Lung (tissue), 12 donors: ENCODE data around the gene ODAD2. TPM values are rescaled to one million over a fixed set of nuclear protein-coding genes. Genes with fewer than 3 reads are reported as not detected.

Experiments used
- ATAC-seq: fragments of 200-7000 bp; cut with Tn5 transposase; one replicate; pipeline ENCODE4 v1.9.1; 2020; ENCODE audit warnings: moderate number of reproducible peaks; ENCODE audit not compliant: insufficient read depth, low FRiP score
- DNase-seq, 3 donors: peaks; one replicate each; pipeline ENCODE4 v3.0.0-alpha.2; 2013 to 2017
- H3K27ac ChIP-seq, 2 donors: one replicate each; pipeline ENCODE4 v1.5.1; 2013; ENCODE audit warnings: mild to moderate bottlenecking in 2 of 2, moderate library complexity in 2 of 2, control low read depth in 1 of 2, inconsistent platforms in 1 of 2, low read depth in 1 of 2, low read length in 1 of 2
- H3K27me3 ChIP-seq, 3 donors: one replicate each; pipeline ENCODE4 v1.5.1; 2013; ENCODE audit warnings: low read length in 2 of 3; ENCODE audit not compliant: control insufficient read depth in 3 of 3, insufficient read depth in 3 of 3
- H3K36me3 ChIP-seq, 4 donors: one replicate each; pipeline ENCODE4 v1.5.1; 2013; ENCODE audit warnings: low read length in 4 of 4, mild to moderate bottlenecking in 1 of 4, moderate library complexity in 1 of 4; ENCODE audit not compliant: control insufficient read depth in 4 of 4, insufficient read depth in 4 of 4
- H3K4me1 ChIP-seq, 5 donors: one replicate each; pipeline ENCODE4 v1.5.1; 2013; ENCODE audit warnings: low read length in 5 of 5, mild to moderate bottlenecking in 2 of 5, moderate library complexity in 1 of 5; ENCODE audit not compliant: control insufficient read depth in 5 of 5, insufficient read depth in 5 of 5
- H3K4me3 ChIP-seq: one replicate; pipeline ENCODE4 v1.5.1; 2013; ENCODE audit warnings: mild to moderate bottlenecking, control low read depth, moderate library complexity
- H3K9ac ChIP-seq, 2 donors: one replicate each; pipeline ENCODE4 v1.5.1; 2013; ENCODE audit warnings: low read length in 2 of 2, control low read depth in 1 of 2; ENCODE audit not compliant: insufficient read depth in 1 of 2
- H3K9me3 ChIP-seq, 4 donors: one replicate each; pipeline ENCODE4 v1.5.1; 2013; ENCODE audit warnings: low read length in 3 of 4, mild to moderate bottlenecking in 1 of 4, moderate library complexity in 1 of 4; ENCODE audit not compliant: control insufficient read depth in 4 of 4, insufficient read depth in 3 of 4
- WGBS, 2 donors: extraction: QIAGEN DNeasy Blood & Tissue Kit; methylation state at CpG; one replicate each; pipeline ENCODE4 v1.1.7; 2013; 5-methylcytosine and 5-hydroxymethylcytosine counted together
- polyA plus RNA-seq, 2 donors: library from polyadenylated mRNA; stranded (reverse); fragments of 200-250 nt; gene quantifications; one replicate each; pipeline ENCODE4 v1.2.1, GENCODE V29; 2013
- total RNA-seq, 2 donors: library from RNA; depleted of rRNA in 1 of 2; stranded (reverse); fragments of >200 nt in 1 of 2; gene quantifications; one replicate each; pipeline ENCODE4 v1.2.1, GENCODE V29; 2014 to 2021
- TF ChIP-seq, protein P1 (sequence below): IDR thresholded peaks from 2 replicates; pipeline ENCODE4 v1.5.1; 2012; ENCODE audit warnings: mild to moderate bottlenecking; ENCODE audit errors: control extremely low read depth, extremely low read depth
- donor health status: control.
- donor health status: control.
- donor health status: Bipolar disorder and iron deficiency.
- donor health status: healthy.
- donor health status: DM: yes; HTN: yes; CAD: no.

The ODAD2 gene
- total and polyA plus RNA-seq, 4 donors: 1.8 to 16.6 (median 7.6) TPM

DNA sequence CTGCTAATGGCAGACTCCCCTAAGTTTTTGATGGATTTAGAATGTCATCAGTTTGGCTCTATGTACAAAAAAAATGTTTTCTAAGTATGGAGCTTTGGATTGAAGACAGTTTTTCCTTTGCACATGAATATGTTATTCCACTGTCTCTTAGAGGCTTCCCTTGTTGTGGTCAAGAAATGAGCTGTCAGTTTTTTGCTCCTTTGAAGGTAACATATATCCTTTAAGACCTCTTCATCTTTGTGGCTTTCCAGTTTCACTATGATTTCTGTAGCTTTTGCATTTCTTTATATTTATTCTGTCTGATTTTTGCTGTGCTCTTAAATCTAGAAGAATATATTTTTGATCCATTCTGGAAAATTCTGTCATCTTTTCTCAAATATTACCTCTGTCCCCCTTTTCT is 15.8 kb upstream of the ODAD2 start:
- Histone ChIP-seq H3K4me3 (no peak overlapping the region), H3K9me3 (no peaks in the 10 kb centered on the region), H3K36me3 (no peaks in the 10 kb centered on the region), H3K27ac (no peak overlapping the region), H3K4me1 (no peaks in the 10 kb centered on the region), H3K9ac (no peak overlapping the region), H3K27me3 (no peaks in the 10 kb centered on the region)
- DNase-seq: no peak
- TF ChIP-seq, protein P1, sequence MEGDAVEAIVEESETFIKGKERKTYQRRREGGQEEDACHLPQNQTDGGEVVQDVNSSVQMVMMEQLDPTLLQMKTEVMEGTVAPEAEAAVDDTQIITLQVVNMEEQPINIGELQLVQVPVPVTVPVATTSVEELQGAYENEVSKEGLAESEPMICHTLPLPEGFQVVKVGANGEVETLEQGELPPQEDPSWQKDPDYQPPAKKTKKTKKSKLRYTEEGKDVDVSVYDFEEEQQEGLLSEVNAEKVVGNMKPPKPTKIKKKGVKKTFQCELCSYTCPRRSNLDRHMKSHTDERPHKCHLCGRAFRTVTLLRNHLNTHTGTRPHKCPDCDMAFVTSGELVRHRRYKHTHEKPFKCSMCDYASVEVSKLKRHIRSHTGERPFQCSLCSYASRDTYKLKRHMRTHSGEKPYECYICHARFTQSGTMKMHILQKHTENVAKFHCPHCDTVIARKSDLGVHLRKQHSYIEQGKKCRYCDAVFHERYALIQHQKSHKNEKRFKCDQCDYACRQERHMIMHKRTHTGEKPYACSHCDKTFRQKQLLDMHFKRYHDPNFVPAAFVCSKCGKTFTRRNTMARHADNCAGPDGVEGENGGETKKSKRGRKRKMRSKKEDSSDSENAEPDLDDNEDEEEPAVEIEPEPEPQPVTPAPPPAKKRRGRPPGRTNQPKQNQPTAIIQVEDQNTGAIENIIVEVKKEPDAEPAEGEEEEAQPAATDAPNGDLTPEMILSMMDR: no peak
- ATAC-seq: no peak

GRCh38 chr10:28012990-28013515 is 14.2 kb upstream of the ODAD2 start:
- no peak for ATAC-seq
- no peak overlapping the region for H3K27ac ChIP-seq
- WGBS, 2 donors: 62 to 66% methylated on average over 2 of the region's 2 CpGs
- H3K4me3 ChIP-seq: no peak overlapping the region
- H3K27me3 ChIP-seq: peaks cover 0 to 2% (median 0%) of the 10 kb centered on the region in 3 donors
- no peak for DNase-seq
- no peak overlapping the region for H3K9ac ChIP-seq
- TF ChIP-seq, protein P1: no peak
- H3K36me3 ChIP-seq: no peaks in the 10 kb centered on the region
- no peaks in the 10 kb centered on the region for H3K9me3 ChIP-seq
- H3K4me1 ChIP-seq: no peaks in the 10 kb centered on the region

GRCh38 chr10:28010821-28011220 is 11.9 kb upstream of the ODAD2 start:
- Histone ChIP-seq H3K27me3 (peaks cover 0 to 2% (median 0%) of the 10 kb centered on the region in 3 donors), H3K36me3 (no peaks in the 10 kb centered on the region), H3K4me1 (no peaks in the 10 kb centered on the region), H3K27ac (no peak overlapping the region), H3K9ac (no peak overlapping the region), H3K9me3 (peaks cover 0 to 2% (median 0%) of the 10 kb centered on the region in 4 donors), H3K4me3 (no peak overlapping the region)
- 95 to 100% methylated on average over 1 of the region's 1 CpG for WGBS, 2 donors
- DNase-seq (no peak), ATAC-seq (no peak)
- TF ChIP-seq, protein P1: no peak

DNA sequence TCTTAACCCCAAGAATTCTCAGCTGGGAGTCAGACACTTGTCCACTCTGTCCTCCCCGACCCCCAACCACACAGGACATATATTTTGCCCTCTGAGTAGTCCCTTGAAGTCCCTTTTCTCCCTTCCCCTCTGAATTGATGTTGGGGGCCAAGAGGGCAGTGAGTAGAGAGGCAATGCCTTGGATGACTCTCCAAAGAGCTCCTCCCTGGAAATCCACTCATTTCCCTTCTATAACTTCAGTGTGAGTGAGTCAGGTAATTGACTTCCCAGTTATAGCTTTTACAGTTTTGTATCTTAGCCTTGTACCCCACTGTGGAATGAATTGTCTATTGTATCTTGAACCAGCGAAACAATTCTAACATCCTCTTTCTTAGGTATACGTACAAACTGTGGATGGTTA is 9.2 kb upstream of the ODAD2 start:
- H3K9me3 ChIP-seq: peaks cover 0 to 7% (median 0%) of the 10 kb centered on the region in 4 donors
- DNase-seq (no peak), ATAC-seq (no peak)
- TF ChIP-seq, protein P1: no peak
- no peak overlapping the region for H3K27ac ChIP-seq
- H3K36me3 ChIP-seq: no peaks in the 10 kb centered on the region
- no peak overlapping the region for H3K9ac ChIP-seq
- no peak overlapping the region for H3K4me3 ChIP-seq
- H3K27me3 ChIP-seq: peaks cover 0 to 3% (median 2%) of the 10 kb centered on the region in 3 donors
- H3K4me1 ChIP-seq: no peaks in the 10 kb centered on the region
- 70 to 78% methylated on average over 3 of the region's 3 CpGs for WGBS, 2 donors
